Panc1 (cell line): ENCODE measurements around the gene MTHFD1L. TPM values are rescaled to one million over a fixed set of nuclear protein-coding genes. Genes with fewer than 3 reads are reported as not detected.
A peak's percentile ranks its signal among the peaks of the same experiment; 100 is the strongest.
"Not testable (repeated sequence)": the region's sequence is repeated elsewhere in the genome, so short reads cannot be mapped to it uniquely, and the experiment has no call there.

Experiments used
- ATAC-seq: fragments of 200-7000 bp; cut with Tn5 transposase; 2 replicates; pipeline ENCODE4 v1.9.1; 2020; ENCODE audit warnings: mild to moderate bottlenecking, moderate library complexity
- BruUV-seq: library from RNA; stranded (reverse); fragments of 400-500 nt; replicated peaks from 2 replicates; lab custom pipeline; 2021; lab: Mats Ljungman, UMichigan
- CTCF ChIA-PET: fragments of 300-600 bp; sonication (Branson Sonifier 250); formaldehyde crosslinking; loops from one replicate; lab custom pipeline; 2022; ENCODE audit warnings: antibody characterized with exemption; lab: Charles Lee
- POLR2A ChIA-PET: fragments of 300-600 bp; sonication (Branson Sonifier 250); formaldehyde crosslinking; loops from one replicate; lab custom pipeline; 2022; ENCODE audit warnings: antibody characterized with exemption; lab: Charles Lee
- DNase-seq: peaks from one replicate; pipeline ENCODE4 v3.0.0-alpha.2; 2010; ENCODE audit warnings: low read depth, low spot score
- H3K27ac ChIP-seq: 2 replicates; pipeline ENCODE4 v1.5.1; 2011; ENCODE audit warnings: mild to moderate bottlenecking, low read length, inconsistent platforms
- H3K27me3 ChIP-seq: fragments of 200-500 bp; sonication (Bioruptor generic); 2 replicates; pipeline ENCODE4 v1.6.0; 2014; ENCODE audit warnings: low read length, inconsistent platforms; ENCODE audit not compliant: control insufficient read depth, insufficient read depth
- H3K36me3 ChIP-seq: fragments of 200-500 bp; sonication (Bioruptor generic); 2 replicates; pipeline ENCODE4 v1.5.1; 2014; ENCODE audit warnings: inconsistent platforms, mild to moderate bottlenecking, low read length, moderate library complexity; ENCODE audit not compliant: control insufficient read depth, insufficient read depth
- H3K4me1 ChIP-seq: 2 replicates; pipeline ENCODE4 v1.5.1; 2011; ENCODE audit warnings: inconsistent platforms, mild to moderate bottlenecking, low read length, moderate library complexity; ENCODE audit not compliant: control insufficient read depth, insufficient read depth
- H3K4me3 ChIP-seq, 2 experiments: 2 replicates each; pipeline ENCODE4 v1.5.1; 2011 to 2012; ENCODE audit warnings: low read depth in 2 of 2, low read length in 2 of 2, mild to moderate bottlenecking in 2 of 2, inconsistent platforms in 1 of 2, moderate library complexity in 1 of 2
- H3K9me3 ChIP-seq: fragments of 200-500 bp; sonication (Bioruptor generic); 2 replicates; pipeline ENCODE4 v1.5.1; 2014; ENCODE audit warnings: low read depth, mild to moderate bottlenecking, inconsistent platforms, low read length, moderate library complexity; ENCODE audit not compliant: control insufficient read depth, insufficient read depth
- CTCF ChIP-seq: fragments of 450-650 bp; IDR thresholded peaks from 2 replicates; pipeline ENCODE4 v1.5.1; 2017; ENCODE audit warnings: mild to moderate bottlenecking
- POLR2AphosphoS5 ChIP-seq: IDR thresholded peaks from 2 replicates; pipeline ENCODE4 v1.6.1; 2012; ENCODE audit warnings: mild to moderate bottlenecking, low read depth, low read length, moderate library complexity
- REST ChIP-seq, 2 experiments: IDR thresholded peaks; 2 replicates each; pipeline ENCODE4 v1.6.1; 2011 to 2012; ENCODE audit warnings: low read depth in 2 of 2, control low read depth in 1 of 2, low read length in 1 of 2, mild to moderate bottlenecking in 1 of 2, moderate library complexity in 1 of 2; ENCODE audit not compliant: insufficient read depth in 1 of 2
- SIN3A ChIP-seq: IDR thresholded peaks from 2 replicates; pipeline ENCODE4 v1.6.1; 2012; ENCODE audit warnings: low read depth, mild to moderate bottlenecking, low read length, moderate library complexity, borderline replicate concordance; ENCODE audit not compliant: insufficient read depth
- TCF7L2 ChIP-seq: IDR thresholded peaks from 2 replicates; pipeline ENCODE4 v1.6.1; 2011; ENCODE audit warnings: mild to moderate bottlenecking, low read depth, low read length, inconsistent platforms
- in situ Hi-C: cut with HindIII; loops from 2 replicates; pipeline ENCODE4 v1.10.0; 2016; ENCODE audit warnings: low sequenced_read_pairs, low pct_unique_long_range_greater_than_20kb
- intact Hi-C: fragments of 100-400 bp; cut with micrococcal nuclease; formaldehyde crosslinking; loops from one replicate; pipeline ENCODE4 v1.10.0; 2022; ENCODE audit not compliant: unreplicated experiment
- total RNA-seq: library from RNA; stranded (reverse); gene quantifications from one replicate; pipeline ENCODE4 v1.2.1, GENCODE V29; 2021; ENCODE audit not compliant: unreplicated experiment

MTHFD1L gene
- total RNA-seq, 1 experiment from 2014 or later: 76.2 TPM

DNA sequence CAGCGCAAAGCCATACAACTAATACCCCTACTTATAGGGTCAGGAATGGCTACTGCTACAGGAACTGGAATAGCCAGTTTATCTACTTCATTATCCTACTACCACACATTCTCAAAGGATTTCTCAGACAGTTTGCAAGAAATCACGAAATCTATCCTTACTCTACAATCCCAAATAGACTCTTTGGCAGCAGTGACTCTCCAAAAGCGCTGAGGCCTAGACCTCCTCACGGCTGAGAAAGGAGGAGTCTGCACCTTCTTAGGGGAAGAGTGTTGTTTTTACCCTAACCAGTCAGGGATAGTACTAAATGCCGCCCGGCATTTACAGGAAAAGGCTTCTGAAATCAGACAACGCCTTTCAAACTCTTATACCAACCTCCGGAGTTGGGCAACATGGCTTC, 10.3 kb upstream of the MTHFD1L start:
- H3K27me3 ChIP-seq, intact Hi-C loops, H3K36me3 ChIP-seq, H3K9me3 ChIP-seq, POLR2A ChIA-PET, in situ Hi-C loops, DNase-seq, ATAC-seq, CTCF ChIA-PET, H3K4me1 ChIP-seq, BruUV-seq, H3K27ac ChIP-seq, H3K4me3 ChIP-seq: not testable (repeated sequence)

GRCh38 chr6:150857062-150857944, 8.2 kb upstream of the MTHFD1L start:
- ChIA-PET CTCF (interaction anchor here (1.0 kb wide), 1 partner anchor 40 kb away, joined by 3 read pairs; no protein-coding TSS in a partner anchor), POLR2A (no interaction called here)
- intact Hi-C loops (no loop called here), in situ Hi-C loops (no loop called here)
- H3K27ac ChIP-seq: 0 out of 2 replicates have a peak overlapping the region, but pooled peaks have one; percentile 13
- no TSS peak for BruUV-seq
- no peaks in the 10 kb centered on the region for H3K9me3 ChIP-seq
- peaks cover 8% of the 10 kb centered on the region; the same call in 1 of the 2 replicates for H3K4me1 ChIP-seq
- TF ChIP-seq POLR2AphosphoS5 (no peak), REST (IDR thresholded peaks at IDR 0.05; ENCODE audit: insufficient read depth in 1 of 2, low read depth in 2 of 2, low read length in 1 of 2) (no peak), TCF7L2 (no peak), SIN3A (no peak), CTCF (no peak)
- no peaks in the 10 kb centered on the region for H3K36me3 ChIP-seq
- peak; percentile 76 for ATAC-seq
- H3K27me3 ChIP-seq: no peaks in the 10 kb centered on the region
- DNase-seq: no peak
- H3K4me3 ChIP-seq: no peak overlapping the region

GRCh38 chr6:150857945-150858308, 7.6 kb upstream of the MTHFD1L start:
- H3K27me3 ChIP-seq: no peaks in the 10 kb centered on the region
- no TSS peak for BruUV-seq
- peaks cover 8% of the 10 kb centered on the region; the same call in 1 of the 2 replicates for H3K4me1 ChIP-seq
- intact Hi-C loops (no loop called here), in situ Hi-C loops (no loop called here)
- H3K36me3 ChIP-seq: no peaks in the 10 kb centered on the region
- CTCF ChIA-PET: interaction anchor here (0.7 kb wide), 1 partner anchor 460 kb away, joined by 4 read pairs; no protein-coding TSS in a partner anchor
- H3K4me3 ChIP-seq: no peak overlapping the region
- TF ChIP-seq TCF7L2 (no peak), POLR2AphosphoS5 (no peak), SIN3A (no peak), REST (IDR thresholded peaks at IDR 0.05; ENCODE audit: insufficient read depth in 1 of 2, low read depth in 2 of 2, low read length in 1 of 2) (no peak)
- DNase-seq (no peak), ATAC-seq (peak; percentile 47)
- POLR2A ChIA-PET: no interaction called here
- H3K9me3 ChIP-seq: no peaks in the 10 kb centered on the region
- H3K27ac ChIP-seq: 0 out of 2 replicates have a peak overlapping the region, but pooled peaks have one; percentile 13
